Uterus (tissue), 2 donors: ENCODE measurements around the gene PLEKHH1.

Source experiments
- CTCF ChIP-seq, 4 experiments: fragments of 200-600 bp in 2 of 4; fragments of 450-650 bp in 2 of 4; sonication (generic) in 2 of 4; IDR thresholded peaks; one replicate each; pipeline ENCODE4 v1.5.1; 2016 to 2019; ENCODE audit warnings: antibody characterized with exemption in 4 of 4, mild to moderate bottlenecking in 2 of 4, moderate library complexity in 1 of 4
- POLR2A ChIP-seq, 2 donors: fragments of 450-650 bp; IDR thresholded peaks; one replicate each; pipeline ENCODE4 v1.6.1; 2016; ENCODE audit warnings: antibody characterized with exemption in 2 of 2, mild to moderate bottlenecking in 1 of 2, moderate library complexity in 1 of 2

GRCh38 chr14:67559639-67560038 lies 26.5 kb downstream of the PLEKHH1 start:
- TF ChIP-seq CTCF (IDR thresholded peaks at IDR 0.05) (no peak), POLR2A (IDR thresholded peaks at IDR 0.05) (no peak)
